HG02678 (cell line): Measurements from ENCODE around the gene KCNN1.
A peak's percentile ranks its signal among the peaks of the same experiment; 100 is the strongest.
"Not testable (repeated sequence)": the region's sequence is repeated elsewhere in the genome, so short reads cannot be mapped to it uniquely, and the experiment has no call there.

Experiments used
- ATAC-seq: cut with Tn5 transposase; IDR thresholded peaks from one replicate; pipeline ENCODE4 v1.9.1; 2021; ENCODE audit warnings: mild to moderate bottlenecking, moderate library complexity; ENCODE audit not compliant: unreplicated experiment

Gene KCNN1

DNA sequence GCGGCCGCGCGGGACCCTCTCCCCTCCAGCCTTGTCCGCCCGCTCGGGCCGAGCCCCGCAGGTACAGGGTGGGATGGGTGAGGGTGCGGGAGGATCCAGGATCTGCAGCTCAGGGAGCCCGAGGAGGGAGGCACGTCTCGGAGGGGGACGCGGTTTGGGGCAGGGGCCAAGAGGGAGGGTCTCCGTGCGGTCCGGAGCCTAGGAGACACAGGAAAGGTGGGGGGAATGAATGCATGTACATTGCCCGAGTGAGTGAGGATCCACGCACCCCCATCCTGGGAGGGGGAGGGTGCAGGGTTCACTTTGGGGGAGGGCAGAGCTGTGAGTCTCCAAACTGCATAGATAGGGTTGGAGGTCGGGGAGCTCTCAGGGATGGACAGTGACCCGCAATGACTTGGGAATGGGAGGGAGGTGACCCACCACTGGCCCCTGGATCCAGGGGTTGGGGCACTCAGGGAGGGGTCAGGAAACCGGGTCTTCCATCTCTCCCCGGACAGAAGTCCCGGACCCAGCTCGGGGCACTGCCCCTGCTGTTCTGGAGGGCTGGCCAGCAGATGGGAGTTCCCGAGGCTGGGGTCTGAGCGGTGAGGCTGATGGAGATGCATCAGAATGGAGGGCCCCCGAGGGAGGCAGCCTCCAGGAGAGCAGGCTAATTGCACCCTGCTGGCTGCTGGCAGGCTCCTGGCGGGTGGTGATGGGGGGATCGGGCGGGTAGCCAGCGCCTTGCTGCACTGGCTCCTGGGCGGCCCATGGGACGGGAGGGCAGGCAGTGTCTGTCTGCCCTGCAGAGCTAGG, 547 bp downstream of the KCNN1 start:
- ATAC-seq, result no peak

DNA sequence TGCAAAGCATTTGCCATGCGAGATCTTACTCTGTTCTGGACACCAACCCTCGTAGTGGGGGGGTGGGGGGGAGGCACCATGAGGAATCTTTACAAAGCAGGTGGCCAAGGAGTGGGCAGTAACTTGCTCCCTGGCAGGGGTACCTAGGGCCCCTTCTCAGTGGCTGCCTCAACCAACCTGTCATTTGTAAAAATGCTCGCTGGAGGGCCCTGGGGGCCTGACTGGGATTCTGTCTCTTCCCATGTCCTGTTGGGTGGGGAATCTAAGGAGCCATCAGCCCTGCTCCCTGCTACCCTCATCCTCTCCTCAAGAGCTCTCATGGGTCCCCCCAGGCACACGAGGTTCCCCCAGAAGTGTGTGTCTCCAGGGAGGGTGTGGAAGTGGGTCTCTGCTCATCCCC, 1.5 kb downstream of the KCNN1 start:
- ATAC-seq, result no peak

DNA sequence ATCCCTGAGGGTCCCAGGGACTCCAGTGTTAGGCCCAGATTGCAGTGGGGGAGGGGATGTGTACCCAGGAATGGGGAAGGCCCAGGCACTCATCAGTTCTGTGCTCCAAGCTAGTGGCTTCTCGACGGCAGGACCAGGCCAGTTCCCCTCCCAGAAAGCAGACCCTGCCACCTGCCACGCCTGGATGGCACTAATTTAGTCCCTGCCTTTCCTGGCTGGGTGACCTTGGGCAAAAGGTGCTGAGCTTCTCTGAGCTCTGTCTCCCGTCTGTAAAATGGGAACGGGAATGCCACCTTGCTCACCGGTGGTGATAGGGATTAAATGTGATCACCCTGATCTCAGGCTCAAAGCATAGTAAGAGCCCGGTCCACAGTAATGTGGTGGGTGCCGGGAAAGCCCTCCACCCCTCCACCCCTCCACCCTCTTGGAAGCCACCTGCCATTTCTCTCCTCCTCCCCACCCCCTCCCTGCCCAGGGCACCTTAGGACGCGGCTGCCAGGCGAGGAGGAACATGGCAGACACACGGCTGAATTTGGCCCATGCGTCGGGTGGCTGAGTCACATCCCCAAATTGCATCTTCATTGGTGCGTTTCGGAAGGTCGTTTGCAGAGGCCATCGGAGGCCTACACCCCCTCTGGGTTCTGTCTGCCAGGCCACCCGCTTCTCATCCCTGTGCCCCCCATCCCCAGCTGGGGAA, 2.3 kb downstream of the KCNN1 start:
- ATAC-seq, result no peak

DNA sequence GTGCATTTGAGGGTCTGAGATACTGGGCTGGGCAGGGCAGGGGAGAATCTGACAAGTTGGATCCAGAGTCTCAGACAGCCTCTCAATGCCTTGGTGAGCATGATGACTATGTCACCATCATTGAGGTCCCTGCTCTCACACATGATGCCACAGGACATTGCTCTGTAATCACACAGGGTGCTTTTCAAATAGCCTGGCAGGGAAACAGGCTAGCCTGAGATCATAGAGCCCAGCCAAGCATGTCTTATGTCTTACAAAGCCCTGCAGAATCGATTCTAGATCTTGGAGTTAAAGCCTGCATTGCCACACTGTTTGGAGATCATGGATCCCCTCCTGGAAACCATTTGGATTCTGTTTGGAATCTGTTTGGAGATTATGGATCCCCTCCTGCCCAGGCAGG, 5.3 kb downstream of the KCNN1 start:
- ATAC-seq, result no peak

DNA sequence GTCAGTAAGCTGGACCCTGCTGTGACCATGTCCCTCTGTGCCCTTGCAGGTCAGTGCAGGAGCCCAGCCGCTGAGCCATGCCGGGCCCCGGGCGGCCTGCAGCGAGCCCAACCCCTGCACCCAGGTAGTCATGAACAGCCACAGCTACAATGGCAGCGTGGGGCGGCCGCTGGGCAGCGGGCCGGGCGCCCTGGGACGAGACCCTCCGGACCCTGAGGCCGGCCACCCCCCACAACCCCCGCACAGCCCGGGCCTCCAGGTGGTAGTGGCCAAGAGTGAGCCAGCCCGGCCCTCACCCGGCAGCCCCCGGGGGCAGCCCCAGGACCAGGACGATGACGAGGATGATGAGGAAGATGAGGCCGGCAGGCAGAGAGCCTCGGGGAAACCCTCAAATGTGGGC, 6.9 kb downstream of the KCNN1 start:
- no peak for ATAC-seq

DNA sequence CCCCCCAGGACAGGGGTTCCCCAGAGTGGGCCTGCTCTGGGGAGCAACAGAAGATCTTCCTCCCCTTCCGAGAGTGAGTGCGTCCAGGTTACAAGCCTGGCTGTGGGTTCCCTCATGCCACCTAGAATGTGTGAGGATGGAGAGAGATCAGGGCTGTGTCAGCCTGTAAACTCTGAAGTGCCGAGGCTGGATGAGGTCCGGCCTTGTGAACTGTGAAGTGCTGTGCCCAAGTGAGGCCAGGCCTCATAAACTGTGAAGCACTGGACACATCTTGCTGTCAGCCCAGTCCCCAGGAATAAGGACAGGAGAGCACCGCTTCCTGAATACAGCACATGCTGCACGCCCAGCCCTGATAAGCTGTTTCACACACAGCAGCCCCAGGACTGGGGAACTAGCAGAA, 7.6 kb downstream of the KCNN1 start:
- no peak for ATAC-seq

DNA sequence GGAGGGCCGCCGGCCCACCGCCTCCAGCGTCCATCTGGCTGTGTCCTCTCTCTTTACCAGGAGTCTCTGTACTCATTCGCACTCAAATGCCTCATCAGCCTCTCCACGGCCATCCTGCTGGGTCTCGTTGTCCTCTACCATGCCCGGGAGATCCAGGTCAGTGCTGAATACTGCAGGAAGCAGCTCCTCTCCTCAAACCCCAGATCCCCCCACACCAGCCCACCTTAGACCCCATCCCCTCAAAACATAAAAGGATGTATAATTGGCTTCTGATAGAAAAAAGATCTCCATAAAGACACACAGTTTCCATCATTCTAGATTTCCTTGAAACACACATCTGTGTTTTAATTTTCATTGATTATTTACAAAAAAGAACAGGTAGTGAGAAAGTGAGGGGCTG, 8.1 kb downstream of the KCNN1 start:
- no peak for ATAC-seq

DNA sequence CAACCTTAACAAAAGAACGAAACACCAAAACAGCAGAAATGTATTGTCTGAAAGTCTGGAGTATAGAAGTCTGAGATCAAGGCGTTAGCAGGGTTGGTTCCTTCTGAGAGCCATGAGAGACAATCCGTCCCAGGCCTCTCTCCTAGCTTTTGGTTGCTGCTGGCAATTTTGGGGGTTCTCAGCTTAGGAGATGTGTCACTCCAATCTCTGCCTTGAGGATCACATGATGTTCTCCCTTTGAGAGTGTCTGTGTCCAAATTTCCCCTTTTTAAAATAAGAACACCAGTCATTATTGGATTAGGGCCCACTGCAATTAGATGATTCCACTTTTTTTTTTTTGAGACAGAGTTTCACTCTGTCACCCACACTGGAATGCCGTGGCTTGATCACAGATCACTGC, 10.1 kb downstream of the KCNN1 start:
- ATAC-seq, result no peak

DNA sequence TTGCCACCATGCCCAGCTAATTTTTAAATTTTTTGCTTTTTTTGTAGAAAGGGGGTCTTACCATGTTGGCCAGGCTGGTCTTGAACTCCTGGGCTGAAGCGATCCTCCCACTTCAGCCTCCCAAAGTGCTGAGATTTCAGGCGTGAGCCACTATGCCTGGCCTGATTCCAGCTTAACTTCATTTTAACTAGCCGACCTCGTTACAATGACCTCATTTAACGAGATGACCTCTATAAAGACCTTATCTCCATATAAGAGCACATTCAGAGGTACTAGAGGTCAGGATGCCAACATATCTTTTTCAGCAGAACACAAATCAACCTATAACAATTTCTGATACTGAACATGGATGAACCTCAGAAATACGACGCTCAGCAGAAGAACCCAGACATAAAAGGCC, 10.6 kb downstream of the KCNN1 start:
- ATAC-seq, result no peak

DNA sequence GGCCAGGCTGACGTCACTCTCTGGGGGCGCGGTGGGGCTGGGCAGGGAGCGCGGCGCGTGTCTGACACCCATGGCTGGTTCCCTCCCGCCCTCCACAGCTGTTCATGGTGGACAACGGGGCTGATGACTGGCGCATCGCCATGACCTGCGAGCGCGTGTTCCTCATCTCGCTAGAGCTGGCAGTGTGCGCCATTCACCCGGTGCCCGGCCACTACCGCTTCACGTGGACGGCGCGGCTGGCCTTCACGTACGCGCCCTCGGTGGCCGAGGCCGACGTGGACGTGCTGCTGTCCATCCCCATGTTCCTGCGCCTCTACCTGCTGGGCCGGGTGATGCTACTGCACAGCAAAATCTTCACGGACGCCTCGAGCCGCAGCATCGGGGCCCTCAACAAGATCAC, 14.7 kb downstream of the KCNN1 start:
- no peak for ATAC-seq

DNA sequence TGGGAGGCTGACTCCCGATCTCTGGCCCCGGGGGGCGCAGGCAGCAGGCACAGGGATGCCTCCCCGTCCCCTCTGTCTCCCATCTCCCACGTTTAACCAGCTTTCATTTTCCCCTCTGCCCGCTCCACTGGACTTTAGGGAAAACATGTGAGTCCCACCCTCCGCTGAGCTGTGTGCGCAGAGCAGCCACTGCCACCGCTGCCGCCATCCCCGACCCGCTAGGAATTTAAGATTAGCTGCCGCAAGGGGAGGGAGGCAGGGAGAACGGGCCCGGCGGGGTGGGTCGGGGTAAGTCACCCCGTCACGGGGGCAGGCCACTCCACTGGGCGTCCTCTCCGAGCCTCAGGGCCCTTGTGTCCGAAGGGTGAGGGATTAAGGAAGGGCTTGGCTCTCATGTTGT, 15.5 kb downstream of the KCNN1 start:
- ATAC-seq, result no peak

DNA sequence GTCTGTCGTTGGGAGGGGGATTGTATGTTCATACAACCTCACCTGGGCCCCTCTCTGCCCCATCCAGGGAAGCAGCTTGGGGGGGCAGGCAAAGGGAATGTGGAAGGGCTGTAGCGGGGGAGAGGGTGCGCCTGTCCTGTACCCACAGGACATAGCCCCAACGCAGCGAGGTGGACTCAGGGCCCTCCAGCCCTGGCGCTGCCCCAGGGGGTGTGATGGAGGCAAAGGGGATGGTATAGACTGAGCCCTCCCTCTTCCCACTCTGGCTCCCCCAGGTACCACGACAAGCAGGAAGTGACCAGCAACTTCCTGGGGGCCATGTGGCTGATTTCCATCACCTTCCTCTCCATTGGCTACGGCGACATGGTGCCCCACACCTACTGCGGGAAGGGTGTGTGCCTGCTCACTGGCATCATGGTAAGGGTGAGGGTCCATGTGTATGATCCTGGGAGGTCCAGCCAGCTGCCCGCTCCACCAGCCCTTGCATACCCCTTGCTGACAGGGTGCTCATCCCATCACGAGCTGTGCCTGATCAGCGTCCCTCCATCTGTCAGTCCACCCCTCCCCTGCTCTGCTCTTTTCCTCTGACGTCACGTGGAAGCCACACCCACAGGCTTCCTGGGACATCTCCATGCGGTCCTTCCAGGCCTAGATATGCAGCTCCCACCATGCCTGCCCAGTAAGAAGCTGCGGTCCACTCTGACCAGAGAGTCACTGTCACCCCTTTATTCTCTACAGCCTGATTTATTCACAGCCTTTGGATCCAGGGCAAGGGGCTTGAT, 18.3 kb downstream of the KCNN1 start:
- ATAC-seq, result no peak

DNA sequence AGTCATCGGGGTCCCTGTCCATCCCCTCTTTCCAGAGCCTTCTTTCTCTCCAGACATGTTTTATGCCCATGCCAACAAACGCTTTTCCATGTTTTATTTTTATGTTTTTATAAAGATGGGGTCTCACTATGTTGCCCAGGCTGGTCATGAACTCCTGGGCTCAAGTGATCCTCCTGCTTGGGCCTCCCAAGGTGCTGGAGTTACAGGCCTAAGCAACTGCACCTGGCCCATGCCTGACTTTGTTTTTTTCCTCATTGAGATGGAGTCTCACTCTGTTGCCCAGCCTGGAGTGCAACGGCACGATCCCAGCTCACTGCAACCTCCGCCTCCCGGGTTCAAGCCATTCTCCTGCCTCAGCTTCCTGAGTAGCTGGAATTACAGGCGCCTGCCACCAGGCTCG, 19.7 kb downstream of the KCNN1 start:
- not testable (repeated sequence) for ATAC-seq

DNA sequence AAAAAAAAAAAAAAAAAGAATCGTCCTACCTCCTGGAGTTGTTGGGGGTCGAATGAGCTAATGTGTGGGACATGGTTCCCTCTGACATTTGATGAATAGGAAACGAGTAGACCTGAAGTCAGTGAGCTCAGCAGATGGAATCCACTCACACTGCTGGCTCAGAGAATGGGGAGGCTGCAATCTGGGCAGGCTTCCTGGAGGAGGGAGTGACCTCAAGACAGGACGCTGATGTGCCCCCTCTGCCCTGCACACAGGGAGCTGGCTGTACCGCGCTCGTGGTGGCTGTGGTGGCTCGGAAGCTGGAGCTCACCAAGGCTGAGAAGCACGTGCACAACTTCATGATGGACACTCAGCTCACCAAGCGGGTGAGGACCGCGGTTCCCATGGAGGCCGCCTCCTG, 21.3 kb downstream of the KCNN1 start:
- ATAC-seq, result no peak

DNA sequence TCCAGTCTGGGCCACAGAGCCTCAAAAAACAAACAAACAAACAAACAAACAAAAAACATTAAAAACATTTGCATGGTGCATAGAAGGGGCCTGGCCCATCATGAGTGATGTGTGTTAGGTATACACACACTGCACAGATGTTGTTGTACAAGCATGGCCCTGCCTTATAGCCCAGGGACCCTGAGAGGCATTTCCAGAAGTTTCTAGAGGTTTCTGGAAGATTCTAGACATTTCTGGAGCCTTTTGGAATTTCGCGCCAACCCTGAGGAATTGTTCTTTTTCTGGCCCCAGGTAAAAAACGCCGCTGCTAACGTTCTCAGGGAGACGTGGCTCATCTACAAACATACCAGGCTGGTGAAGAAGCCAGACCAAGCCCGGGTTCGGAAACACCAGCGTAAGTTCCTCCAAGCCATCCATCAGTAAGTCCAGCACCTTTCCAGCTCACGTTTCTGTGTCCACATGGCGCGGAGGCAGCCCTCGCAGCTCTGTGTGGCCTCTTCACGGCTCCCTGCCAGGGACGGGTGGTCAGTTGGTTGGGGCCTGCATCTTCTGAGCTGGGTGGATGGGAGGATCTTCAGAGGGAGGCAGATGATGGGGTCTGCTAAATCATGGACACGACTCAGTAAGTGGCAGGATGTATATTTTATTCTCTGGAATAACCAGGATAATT, 22.7 kb downstream of the KCNN1 start:
- no peak for ATAC-seq

DNA sequence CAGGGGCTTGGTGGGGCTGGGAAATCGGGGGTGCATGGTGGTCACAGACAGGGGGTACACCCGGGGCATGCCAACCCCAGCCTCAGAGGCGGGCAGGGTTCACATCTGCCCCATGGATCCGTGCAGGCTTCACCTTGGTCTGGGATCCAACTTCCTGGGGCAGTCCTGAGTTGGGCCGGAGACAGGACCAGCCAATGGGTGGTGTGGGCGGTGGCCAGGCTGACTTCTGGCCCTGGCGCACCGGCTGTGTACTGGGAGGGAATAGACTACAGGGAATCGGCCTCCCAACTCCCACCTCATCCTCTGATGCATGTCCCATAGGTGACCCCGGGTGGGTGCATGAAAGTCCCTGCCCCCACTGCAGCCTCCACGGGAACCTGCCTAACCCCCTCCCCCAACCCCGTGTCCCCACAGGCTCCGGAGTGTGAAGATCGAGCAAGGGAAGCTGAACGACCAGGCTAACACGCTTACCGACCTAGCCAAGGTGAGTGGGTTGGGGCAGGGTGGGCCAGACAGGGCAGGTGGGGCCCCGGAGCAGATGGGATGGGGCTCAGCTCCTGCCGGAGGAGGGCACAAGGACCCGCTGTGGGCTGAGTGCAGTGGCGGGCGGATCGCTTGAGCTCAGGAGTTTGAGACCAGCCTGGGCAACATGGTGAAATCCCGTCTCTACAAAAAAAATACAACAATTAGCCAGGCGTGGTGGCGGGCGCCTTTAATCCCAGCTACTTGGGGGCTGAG, 26.3 kb downstream of the KCNN1 start:
- no peak for ATAC-seq

DNA sequence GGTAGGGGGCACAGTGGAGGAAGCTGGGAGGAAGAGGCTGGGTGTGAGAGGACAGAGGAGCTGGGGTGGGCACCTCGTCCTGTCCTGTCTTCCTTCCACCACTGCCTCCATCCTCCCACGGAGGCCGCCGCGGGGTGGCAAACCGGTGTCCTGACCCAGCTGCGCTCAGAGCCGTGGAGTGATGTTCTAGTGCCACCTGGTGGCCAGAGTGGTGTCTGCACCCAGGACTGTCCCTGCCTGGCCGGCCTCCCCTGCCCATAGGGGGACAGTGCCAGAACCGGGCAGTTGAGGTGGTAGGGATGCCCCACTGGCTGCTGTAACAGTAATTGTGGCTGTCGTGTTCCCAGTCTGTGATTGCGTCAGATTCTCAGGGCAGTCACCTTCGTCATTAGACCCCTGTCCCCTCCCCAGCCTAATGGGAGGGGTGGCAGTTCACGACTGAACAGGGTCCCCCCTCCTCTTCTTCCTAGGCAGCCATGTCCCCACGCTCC, 30.0 kb downstream of the KCNN1 start:
- ATAC-seq, result peak; percentile 34

DNA sequence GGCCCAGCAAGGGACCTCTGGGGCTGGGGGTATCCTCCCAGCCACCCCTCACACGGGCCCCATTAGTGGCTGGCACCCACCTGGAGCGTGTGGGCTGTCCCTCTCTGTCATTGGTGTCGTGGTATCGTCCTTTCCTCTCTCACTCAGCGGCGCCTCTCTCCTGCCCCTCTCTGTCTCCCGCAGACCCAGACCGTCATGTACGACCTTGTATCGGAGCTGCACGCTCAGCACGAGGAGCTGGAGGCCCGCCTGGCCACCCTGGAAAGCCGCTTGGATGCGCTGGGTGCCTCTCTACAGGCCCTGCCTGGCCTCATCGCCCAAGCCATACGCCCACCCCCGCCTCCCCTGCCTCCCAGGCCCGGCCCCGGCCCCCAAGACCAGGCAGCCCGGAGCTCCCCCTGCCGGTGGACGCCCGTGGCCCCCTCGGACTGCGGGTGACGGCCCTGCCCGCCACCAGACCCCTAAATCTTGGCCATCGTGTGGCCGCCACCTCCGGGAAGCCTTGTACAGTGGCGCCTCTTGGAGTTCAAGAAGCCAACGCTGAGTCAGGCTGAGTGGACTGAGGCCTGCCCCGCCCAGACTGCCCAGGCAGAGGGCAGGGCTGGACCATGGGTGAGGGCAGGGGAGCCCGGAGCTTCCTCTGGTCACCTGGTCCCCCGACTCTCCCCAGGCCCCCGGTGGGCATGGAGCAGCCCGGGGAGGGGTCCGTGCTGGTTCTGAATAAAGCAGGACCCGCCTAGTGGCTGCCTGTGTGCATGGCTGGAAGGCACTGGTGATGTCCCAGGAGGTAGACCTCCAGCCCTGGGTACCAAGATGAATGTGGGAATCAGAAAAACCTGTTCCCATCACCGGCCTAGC, 31.3 kb downstream of the KCNN1 start:
- no peak for ATAC-seq

DNA sequence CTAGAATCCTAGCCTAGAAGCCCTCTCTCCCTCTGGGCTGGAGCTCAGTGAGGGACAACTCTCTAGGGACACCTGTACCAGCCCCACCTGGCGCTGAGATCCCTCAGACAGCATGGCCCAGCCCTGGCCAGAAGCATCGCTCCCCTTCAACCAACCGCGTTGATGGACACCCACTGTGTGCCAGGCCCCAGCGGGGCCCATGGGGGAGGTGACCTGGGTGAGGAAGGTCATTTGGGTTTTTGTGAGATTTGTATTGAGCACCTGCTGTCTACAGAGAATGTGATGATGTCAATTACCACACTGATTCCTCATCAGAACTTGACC, 31.9 kb downstream of the KCNN1 start:
- ATAC-seq, result no peak
